ENCODE results near the gene NCOA1.
"Not testable (repeated sequence)": the region's sequence is repeated elsewhere in the genome, so short reads cannot be mapped to it uniquely, and the experiment has no call there.

Gene NCOA1

GRCh38 chr2:24490690-24491541, at the start of gene NCOA1:
TSS of gene NCOA1 (plus strand) at chr2:24491254. CDS start at chr2:24658678, 167,424 bp downstream.
- peak; percentile 64 to 85 (median 75) for DNase-seq

- no peak for DNase-seq
Measured at GRCh38 chr2:24448797-24449196, 42.3 kb upstream of the NCOA1 start.

GRCh38 chr2:24449344-24449743, 41.7 kb upstream of the NCOA1 start:
- DNase-seq, result no peak

- no peak for DNase-seq
Measured at GRCh38 chr2:24451805-24452501, 39.1 kb upstream of the NCOA1 start.

- DNase-seq, result no peak
Measured at GRCh38 chr2:24452502-24452885, 38.6 kb upstream of the NCOA1 start.

GRCh38 chr2:24453379-24454073, 37.5 kb upstream of the NCOA1 start:
- no peak for DNase-seq

GRCh38 chr2:24454294-24454693, 36.8 kb upstream of the NCOA1 start:
- DNase-seq, result no peak

GRCh38 chr2:24456599-24457556, 34.2 kb upstream of the NCOA1 start:
- DNase-seq, result no peak

GRCh38 chr2:24457696-24458386, 33.2 kb upstream of the NCOA1 start:
- no peak for DNase-seq

GRCh38 chr2:24459224-24460161, 31.6 kb upstream of the NCOA1 start:
- DNase-seq, result no peak

- no peak for DNase-seq
Measured at GRCh38 chr2:24461685-24462084, 29.4 kb upstream of the NCOA1 start.

GRCh38 chr2:24463271-24463670, 27.8 kb upstream of the NCOA1 start:
- DNase-seq, result no peak

GRCh38 chr2:24466871-24467870, 23.9 kb upstream of the NCOA1 start:
- no peak for DNase-seq

- DNase-seq, result not testable (repeated sequence)
Measured at GRCh38 chr2:24468453-24468852, 22.6 kb upstream of the NCOA1 start.

GRCh38 chr2:24469148-24469650, 21.9 kb upstream of the NCOA1 start:
- DNase-seq, result no peak

- no peak for DNase-seq
Measured at GRCh38 chr2:24471662-24472061, 19.4 kb upstream of the NCOA1 start.

- DNase-seq, result no peak
Measured at GRCh38 chr2:24472416-24472815, 18.6 kb upstream of the NCOA1 start.

GRCh38 chr2:24473626-24474025, 17.4 kb upstream of the NCOA1 start:
- DNase-seq, result no peak

GRCh38 chr2:24474053-24474452, 17.0 kb upstream of the NCOA1 start:
- no peak for DNase-seq

Measured in activated naive CD4-positive, alpha-beta T cell (primary cell).